OCI-LY7 (cell line): ENCODE results near the gene MRPS34.

Experiments
- CTCF ChIP-seq: fragments of 200-600 bp; sonication (generic); conservative IDR thresholded peaks from 2 replicates; pipeline ENCODE4 v1.5.1; 2014; ENCODE audit warnings: mild to moderate bottlenecking, antibody characterized with exemption, low read length, moderate library complexity, mixed read lengths
- EZH2phosphoT487 ChIP-seq: fragments of 200-600 bp; sonication (generic); IDR thresholded peaks from 2 replicates; pipeline ENCODE4 v1.6.1; 2018; ENCODE audit warnings: low read depth, borderline replicate concordance, mild to moderate bottlenecking, mixed run types, antibody characterized with exemption, low read length, moderate library complexity, mixed read lengths

- TF ChIP-seq CTCF: no peak
- TF ChIP-seq EZH2phosphoT487: no peak
Observed at GRCh38 chr16:1752853-1753252, 20.1 kb downstream of the MRPS34 start.
